ENCODE data around the gene MRPL33.

MRPL33 gene

DNA sequence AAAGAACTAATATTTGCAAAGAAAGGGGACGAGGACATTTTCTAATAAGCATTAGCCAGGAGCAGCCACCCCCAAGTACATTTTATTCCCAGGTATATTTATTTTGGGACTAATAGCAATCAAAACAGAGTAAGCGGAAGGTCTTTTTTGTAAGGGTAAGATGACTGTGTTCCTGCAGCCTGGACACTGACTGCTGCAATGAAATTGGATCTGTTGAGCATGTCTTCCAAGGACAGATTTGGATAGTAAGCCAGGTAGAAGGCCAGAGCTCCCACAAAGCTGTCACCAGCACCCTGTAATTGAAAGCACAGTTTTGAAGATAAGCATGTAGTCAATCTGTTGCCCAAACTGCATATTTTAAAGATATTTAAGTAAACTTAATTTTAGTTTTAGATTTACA is 10.0 kb downstream of the MRPL33 start:
- Mint-ChIP-seq H3K27ac (no peak overlapping the region), H3K27me3 (ENCODE audit: low read depth) (no peaks in the 10 kb centered on the region), H3K36me3 (ENCODE audit: low read depth) (peaks cover 16% of the 10 kb centered on the region), H3K4me1 (ENCODE audit: low read depth) (peaks cover 4% of the 10 kb centered on the region), H3K4me3 (no peak overlapping the region), H3K9me3 (no peaks in the 10 kb centered on the region)

DNA sequence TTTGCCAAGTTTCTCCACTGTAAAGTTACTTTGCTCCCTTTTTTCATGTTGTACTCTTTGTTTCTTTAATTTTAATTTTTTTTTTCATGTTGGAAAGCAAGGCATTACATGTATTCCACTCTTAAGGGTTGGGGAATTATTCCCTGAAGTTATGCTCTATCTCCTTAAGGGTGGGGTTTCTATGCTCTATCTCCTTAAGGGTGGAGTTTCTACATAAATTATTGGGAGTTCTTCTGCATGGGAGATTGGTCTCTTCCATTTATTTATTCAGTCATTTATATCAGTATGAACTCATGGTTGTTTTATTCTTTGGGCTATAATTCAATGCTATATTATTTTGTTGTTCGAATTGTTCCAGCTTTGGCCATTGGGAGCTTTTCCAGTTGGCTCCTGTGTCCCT is 11.2 kb downstream of the MRPL33 start:
- H3K9me3 Mint-ChIP-seq = no peaks in the 10 kb centered on the region
- H3K27ac Mint-ChIP-seq = no peak overlapping the region
- no peak overlapping the region for H3K4me3 Mint-ChIP-seq
- no peaks in the 10 kb centered on the region for H3K27me3 Mint-ChIP-seq (ENCODE audit: low read depth)
- peaks cover 13% of the 10 kb centered on the region for H3K36me3 Mint-ChIP-seq (ENCODE audit: low read depth)
- peaks cover 4% of the 10 kb centered on the region for H3K4me1 Mint-ChIP-seq (ENCODE audit: low read depth)

DNA sequence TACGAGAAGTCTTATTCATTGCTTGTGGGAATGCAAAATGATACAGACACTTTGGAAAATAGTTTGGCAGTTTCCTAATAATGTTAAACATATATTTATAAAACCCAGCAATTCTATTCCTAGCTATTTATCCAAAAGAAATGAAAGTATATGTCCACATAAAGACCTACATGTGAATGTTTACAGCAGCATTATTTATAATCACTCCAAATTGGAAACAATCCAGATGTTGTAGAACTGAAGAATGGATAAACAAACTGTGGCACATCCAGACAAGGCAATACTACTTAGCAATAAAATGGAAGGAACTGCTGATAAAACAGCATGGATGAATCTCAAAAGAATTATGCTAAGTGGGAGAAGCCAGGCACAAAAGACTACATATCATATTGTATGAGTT is 19.3 kb downstream of the MRPL33 start:
- H3K9me3 Mint-ChIP-seq = no peaks in the 10 kb centered on the region
- no peak overlapping the region for H3K27ac Mint-ChIP-seq
- H3K27me3 Mint-ChIP-seq (ENCODE audit: low read depth) = no peaks in the 10 kb centered on the region
- peaks cover 1% of the 10 kb centered on the region for H3K36me3 Mint-ChIP-seq (ENCODE audit: low read depth)
- H3K4me1 Mint-ChIP-seq (ENCODE audit: low read depth) = no peaks in the 10 kb centered on the region
- no peak overlapping the region for H3K4me3 Mint-ChIP-seq

DNA sequence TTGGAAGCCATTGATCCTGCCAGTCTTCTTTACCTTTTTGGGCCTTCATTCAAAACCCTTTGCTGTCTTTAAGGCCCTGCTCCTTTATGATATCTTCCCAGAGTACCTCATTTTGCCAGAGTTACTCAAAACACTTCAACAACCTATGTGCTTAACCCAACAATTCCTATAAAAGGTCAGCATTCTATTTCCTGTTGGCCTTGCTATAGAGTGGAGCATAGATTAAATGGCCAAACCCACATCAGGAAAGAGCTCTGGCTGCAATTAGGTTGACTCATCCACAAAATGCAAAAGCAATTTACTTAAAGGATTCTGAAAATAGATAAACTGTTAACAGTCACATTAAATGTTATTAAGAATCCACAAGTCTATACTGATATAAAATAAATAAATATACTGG is 21.2 kb downstream of the MRPL33 start:
- Mint-ChIP-seq H3K4me3 (no peak overlapping the region), H3K27me3 (ENCODE audit: low read depth) (no peaks in the 10 kb centered on the region), H3K36me3 (ENCODE audit: low read depth) (peaks cover 1% of the 10 kb centered on the region), H3K27ac (no peak overlapping the region), H3K9me3 (no peaks in the 10 kb centered on the region), H3K4me1 (ENCODE audit: low read depth) (no peaks in the 10 kb centered on the region)

DNA sequence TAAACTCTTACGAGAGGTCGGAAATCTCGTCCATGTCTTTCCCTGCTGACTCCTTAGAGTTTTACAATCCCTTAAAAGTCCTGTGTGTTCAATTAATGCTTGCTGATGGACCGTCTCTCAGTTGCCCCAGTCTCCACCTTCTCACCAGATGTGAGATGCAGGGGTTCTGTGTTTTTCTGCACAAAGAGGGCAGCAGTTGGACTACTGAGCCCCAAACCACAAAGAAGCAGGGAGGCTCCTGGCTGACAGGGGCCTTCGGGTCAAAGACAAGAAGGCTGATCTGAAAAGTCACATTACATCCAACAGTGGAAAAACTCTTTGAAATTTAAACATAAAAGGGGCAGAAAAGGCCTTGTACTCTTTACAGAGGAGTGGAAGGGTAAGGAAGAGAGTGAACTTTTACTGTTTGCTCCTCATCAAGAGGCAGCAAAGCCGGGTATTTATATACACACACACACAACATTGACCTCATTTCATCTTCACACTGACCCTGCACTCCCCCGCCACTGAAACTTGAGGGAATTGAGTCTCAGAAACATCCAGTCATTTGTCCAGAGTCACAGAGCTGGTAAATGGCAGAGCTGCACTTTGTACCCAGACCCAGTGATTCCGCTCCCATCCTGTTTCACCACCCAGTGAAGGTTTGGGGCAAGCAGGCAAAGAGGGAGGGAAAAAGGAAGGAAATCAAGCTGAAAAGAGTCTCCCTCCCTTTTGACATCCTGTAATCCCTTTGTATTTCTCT is 23.7 kb downstream of the MRPL33 start:
- peaks cover 1% of the 10 kb centered on the region for H3K36me3 Mint-ChIP-seq (ENCODE audit: low read depth)
- H3K27ac Mint-ChIP-seq = no peak overlapping the region
- H3K9me3 Mint-ChIP-seq = no peaks in the 10 kb centered on the region
- H3K27me3 Mint-ChIP-seq (ENCODE audit: low read depth) = no peaks in the 10 kb centered on the region
- no peak overlapping the region for H3K4me3 Mint-ChIP-seq
- no peaks in the 10 kb centered on the region for H3K4me1 Mint-ChIP-seq (ENCODE audit: low read depth)

DNA sequence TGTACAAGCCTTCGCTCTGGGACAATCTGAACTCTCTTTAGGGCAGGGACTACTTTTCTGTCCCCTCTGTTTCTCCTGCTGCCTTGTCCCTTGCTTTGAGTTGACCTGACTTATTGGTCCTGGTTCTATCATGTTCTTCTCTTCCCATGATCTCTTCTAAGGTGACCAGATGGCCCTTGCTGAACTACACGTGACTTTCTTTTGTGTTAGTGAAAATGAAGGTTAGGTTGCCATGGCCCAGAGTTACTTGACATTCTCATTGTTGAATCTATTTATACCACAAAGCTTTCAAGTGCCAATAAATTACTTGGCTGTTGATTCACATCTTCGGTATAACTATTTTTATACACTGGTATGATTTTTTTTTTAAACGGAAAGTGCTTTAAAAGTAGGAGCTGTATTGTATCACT is 24.4 kb downstream of the MRPL33 start:
- H3K27me3 Mint-ChIP-seq (ENCODE audit: low read depth) = no peaks in the 10 kb centered on the region
- no peak overlapping the region for H3K4me3 Mint-ChIP-seq
- no peaks in the 10 kb centered on the region for H3K4me1 Mint-ChIP-seq (ENCODE audit: low read depth)
- no peaks in the 10 kb centered on the region for H3K36me3 Mint-ChIP-seq (ENCODE audit: low read depth)
- no peaks in the 10 kb centered on the region for H3K9me3 Mint-ChIP-seq
- no peak overlapping the region for H3K27ac Mint-ChIP-seq

DNA sequence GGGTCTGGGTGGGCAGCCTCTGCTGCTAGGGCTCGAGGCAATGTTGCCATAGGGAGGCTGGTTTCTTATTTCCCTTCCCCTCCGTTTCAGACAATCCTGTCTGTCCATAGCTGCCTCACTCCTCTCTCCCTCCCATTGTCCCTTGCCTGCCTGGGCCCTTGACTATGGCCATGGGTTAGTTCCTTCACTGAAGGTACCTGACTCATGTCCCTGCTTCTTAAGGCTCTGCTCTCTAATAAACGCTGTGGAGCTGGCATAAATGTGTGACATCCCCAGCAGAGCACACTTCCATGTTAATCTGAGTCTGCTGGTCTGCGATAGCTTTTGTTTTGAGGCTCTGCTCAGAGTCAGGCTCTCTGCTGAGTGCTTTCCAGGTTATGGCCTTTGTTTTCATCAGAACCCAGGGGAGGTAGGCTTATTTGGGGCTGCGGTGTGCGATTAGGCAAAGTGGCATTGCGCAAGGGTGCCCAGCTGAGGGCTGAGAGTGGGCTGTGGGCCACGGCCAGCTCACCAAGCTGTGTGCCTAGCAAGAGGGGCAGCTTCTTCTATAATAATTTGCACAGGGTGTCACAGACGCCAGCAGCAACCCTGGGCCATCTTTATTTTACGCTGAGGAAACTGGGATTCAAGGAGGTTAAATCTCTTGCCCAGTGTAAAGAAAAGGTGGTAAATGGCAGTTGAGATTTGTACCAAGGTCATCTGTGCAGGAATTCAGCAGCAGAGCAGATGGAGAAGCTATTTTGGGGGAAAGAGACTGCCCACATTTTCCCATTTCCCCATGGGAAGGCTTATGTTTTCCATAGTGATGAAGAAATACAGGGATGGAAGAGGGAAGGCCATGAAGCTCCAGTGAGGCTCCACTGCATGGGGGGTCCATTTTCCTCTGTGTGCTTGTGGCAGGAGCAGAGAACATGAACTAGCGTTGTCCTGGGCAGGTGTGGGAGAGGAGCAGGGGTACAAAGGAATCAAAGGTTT is 25.6 kb downstream of the MRPL33 start:
- no peaks in the 10 kb centered on the region for H3K36me3 Mint-ChIP-seq (ENCODE audit: low read depth)

DNA sequence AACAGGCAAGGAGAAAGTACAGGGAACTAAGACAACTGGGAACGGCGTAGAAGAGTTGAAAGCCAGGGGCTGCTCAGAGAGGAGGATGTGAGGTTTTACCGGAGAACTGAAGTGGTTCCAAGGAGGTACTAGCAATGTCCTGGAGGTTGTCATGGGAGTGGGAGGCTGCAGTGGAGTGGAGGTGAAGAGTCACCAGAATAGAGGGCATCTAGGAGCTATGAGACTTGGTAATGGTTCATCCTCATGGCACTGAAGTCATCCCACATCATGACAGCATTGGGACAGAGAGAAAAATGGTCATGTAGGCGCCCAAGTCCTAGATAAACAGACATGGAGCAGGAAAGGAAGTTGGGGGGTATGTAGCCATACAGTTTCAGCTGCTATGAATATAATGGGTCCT is 26.3 kb downstream of the MRPL33 start:
- Mint-ChIP-seq H3K36me3 (ENCODE audit: low read depth) (no peaks in the 10 kb centered on the region), H3K27me3 (ENCODE audit: low read depth) (no peaks in the 10 kb centered on the region), H3K4me1 (ENCODE audit: low read depth) (no peaks in the 10 kb centered on the region), H3K27ac (no peak overlapping the region), H3K9me3 (no peaks in the 10 kb centered on the region), H3K4me3 (no peak overlapping the region)

More for the DNA sequence above, 25.6 kb downstream of the MRPL33 start:
- Mint-ChIP-seq H3K27ac (no peak overlapping the region), H3K4me1 (ENCODE audit: low read depth) (no peaks in the 10 kb centered on the region), H3K9me3 (no peaks in the 10 kb centered on the region), H3K27me3 (ENCODE audit: low read depth) (no peaks in the 10 kb centered on the region), H3K4me3 (no peak overlapping the region)

DNA sequence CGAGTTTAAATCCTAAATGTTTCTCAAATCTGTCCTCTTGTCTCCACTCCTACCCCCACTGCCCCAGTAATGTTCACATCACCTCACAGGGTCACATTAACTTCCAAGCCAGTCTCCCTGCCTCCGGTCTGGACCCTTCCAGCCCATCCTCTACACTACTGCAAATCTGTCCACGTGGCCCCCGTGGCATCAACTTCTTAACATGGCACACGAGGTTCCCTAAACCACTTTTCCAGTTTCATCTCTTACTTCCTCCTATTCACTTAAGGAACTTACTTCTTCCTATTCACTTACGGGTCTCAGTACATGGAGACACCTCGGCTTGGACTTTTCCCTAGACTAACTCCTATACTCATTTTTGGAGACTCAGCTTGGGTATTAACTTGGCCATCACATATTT is 27.0 kb downstream of the MRPL33 start:
- no peak overlapping the region for H3K4me3 Mint-ChIP-seq
- H3K4me1 Mint-ChIP-seq (ENCODE audit: low read depth) = no peaks in the 10 kb centered on the region
- H3K36me3 Mint-ChIP-seq (ENCODE audit: low read depth) = no peaks in the 10 kb centered on the region
- no peaks in the 10 kb centered on the region for H3K27me3 Mint-ChIP-seq (ENCODE audit: low read depth)
- no peak overlapping the region for H3K27ac Mint-ChIP-seq
- no peaks in the 10 kb centered on the region for H3K9me3 Mint-ChIP-seq

DNA sequence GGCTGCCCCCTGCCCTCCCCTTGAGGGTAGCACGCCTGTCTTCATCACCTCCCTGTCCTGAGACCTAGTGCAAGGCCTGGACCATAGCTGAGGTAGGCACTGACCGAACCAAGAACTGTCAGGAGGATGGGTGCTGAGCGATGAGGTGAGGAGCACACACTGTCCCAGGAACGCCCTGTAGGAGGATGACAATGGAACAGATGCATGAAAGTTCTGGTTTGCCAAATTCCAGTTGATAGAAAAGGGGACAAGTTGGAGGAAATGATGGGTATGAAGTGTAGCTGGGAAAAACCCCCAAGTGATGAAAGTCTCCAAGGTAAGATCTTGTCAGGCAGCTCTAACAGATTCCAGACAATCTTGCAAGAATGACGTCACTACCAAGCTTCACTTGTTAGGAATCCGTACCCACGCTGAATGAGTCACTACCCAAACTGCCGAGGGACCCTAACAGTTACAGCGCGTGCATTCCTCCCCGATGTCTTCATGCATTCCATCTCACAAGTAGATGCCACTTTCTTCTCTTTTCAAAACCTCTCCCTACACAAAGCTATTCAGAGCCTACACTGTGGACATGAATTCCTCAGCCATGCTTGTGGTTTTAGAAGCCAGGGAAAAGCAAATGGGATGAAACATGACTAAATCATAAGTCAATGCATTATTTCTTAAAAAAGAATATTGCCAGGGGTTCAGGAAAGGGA is 27.6 kb downstream of the MRPL33 start:
- H3K4me3 Mint-ChIP-seq = no peak overlapping the region
- no peaks in the 10 kb centered on the region for H3K36me3 Mint-ChIP-seq (ENCODE audit: low read depth)
- H3K27ac Mint-ChIP-seq = no peak overlapping the region
- H3K9me3 Mint-ChIP-seq = no peaks in the 10 kb centered on the region
- H3K27me3 Mint-ChIP-seq (ENCODE audit: low read depth) = no peaks in the 10 kb centered on the region
- no peaks in the 10 kb centered on the region for H3K4me1 Mint-ChIP-seq (ENCODE audit: low read depth)

DNA sequence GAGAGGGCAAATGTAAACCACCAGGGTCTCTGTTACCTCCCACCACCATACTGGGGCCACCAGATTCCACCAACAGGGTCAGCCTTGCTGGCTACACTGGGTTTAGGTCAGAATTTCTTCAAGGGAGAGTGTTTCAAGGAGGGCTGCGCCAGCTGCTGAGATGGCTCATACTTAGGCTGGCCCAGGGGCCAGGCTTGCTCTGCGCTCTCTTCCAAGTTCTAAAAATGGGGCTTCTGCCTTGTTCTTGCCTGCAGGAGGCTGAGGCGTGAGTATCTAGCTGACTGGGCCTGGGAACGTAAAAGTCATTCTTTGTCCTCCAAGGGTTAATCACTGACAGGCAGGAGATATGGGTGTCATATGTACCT is 28.1 kb downstream of the MRPL33 start:
- no peak overlapping the region for H3K27ac Mint-ChIP-seq
- no peaks in the 10 kb centered on the region for H3K36me3 Mint-ChIP-seq (ENCODE audit: low read depth)
- no peaks in the 10 kb centered on the region for H3K4me1 Mint-ChIP-seq (ENCODE audit: low read depth)
- no peaks in the 10 kb centered on the region for H3K27me3 Mint-ChIP-seq (ENCODE audit: low read depth)
- H3K9me3 Mint-ChIP-seq = no peaks in the 10 kb centered on the region
- no peak overlapping the region for H3K4me3 Mint-ChIP-seq

DNA sequence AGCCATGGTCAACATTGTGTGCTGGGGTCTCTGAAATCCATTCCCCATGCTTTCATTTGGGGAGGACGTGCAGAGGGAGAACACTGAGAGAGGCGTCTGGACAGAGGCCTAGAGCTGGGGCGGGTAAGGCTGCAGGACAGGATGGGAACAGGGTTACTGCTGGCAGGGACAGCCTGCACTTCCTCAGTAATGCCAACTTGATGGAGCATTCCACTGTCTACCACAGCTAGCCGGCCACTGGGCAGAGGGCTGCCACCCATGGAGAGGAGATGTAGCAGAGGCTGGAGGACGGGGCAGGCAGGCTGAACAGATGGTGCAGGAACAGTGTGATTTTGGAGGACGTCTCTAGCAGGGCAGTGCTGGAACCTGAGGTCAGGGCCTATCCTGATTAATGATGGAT is 29.3 kb downstream of the MRPL33 start:
- Mint-ChIP-seq H3K4me1 (ENCODE audit: low read depth) (no peaks in the 10 kb centered on the region), H3K27ac (no peak overlapping the region), H3K27me3 (ENCODE audit: low read depth) (no peaks in the 10 kb centered on the region), H3K9me3 (no peaks in the 10 kb centered on the region), H3K4me3 (no peak overlapping the region), H3K36me3 (ENCODE audit: low read depth) (no peaks in the 10 kb centered on the region)

DNA sequence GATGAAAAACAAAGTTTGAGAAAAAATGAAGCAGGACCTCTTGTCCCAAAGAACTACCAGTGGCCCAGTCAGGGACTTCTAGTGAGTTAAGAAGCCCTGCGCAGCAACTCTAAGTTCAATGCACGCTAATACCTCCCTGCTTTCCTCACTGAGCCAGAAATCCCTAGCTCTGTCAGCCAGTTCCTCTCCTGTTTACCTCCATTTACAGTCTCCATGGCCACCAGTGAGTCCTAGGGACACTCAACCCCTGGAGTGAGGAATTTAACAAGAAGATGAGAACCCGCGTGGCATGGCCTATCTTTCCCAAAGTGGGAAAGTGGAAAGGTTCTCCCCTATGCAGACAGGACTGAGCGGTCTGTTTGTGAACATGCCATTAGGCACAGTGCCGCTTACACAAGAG is 31.0 kb downstream of the MRPL33 start:
- Mint-ChIP-seq H3K27me3 (ENCODE audit: low read depth) (no peaks in the 10 kb centered on the region), H3K9me3 (no peaks in the 10 kb centered on the region), H3K4me1 (ENCODE audit: low read depth) (no peaks in the 10 kb centered on the region), H3K4me3 (no peak overlapping the region), H3K36me3 (ENCODE audit: low read depth) (no peaks in the 10 kb centered on the region), H3K27ac (no peak overlapping the region)

DNA sequence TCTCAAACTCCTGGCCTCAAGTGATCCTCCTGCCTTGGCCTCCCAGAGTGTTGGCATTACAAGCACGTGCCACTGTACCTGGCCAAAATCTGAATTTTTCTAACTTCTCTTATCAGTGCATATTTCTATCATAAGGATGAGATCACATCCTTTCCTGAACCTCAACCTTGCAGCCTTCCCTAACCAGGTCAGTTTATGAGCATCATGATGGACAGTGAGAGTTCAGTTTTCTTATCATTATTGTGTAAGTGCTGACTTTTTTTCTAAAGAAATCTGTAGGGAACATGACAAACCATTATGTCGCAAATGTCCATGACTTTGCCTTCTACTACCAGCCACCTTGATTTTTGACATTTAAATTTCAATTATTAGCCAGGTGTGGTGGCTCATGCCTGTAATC is 31.5 kb downstream of the MRPL33 start:
- Mint-ChIP-seq H3K4me3 (no peak overlapping the region), H3K27ac (no peak overlapping the region), H3K4me1 (ENCODE audit: low read depth) (no peaks in the 10 kb centered on the region)

DNA sequence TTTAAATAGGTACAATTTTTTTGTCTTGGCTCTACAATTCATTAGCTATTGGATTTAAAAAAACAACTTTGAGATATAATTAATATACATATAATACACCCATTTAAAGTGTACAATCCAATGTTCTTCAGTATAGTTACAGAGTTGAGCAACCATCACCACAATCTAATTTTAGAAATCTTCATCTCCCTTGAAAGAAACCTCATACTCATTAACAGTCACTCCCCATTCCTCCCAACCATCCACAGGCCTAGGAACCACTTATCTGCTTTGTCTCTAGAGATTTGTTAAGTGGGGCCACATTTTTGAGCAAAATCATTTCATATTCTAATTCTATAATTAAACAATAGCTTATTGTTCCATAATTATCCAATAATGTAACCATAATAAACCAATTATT is 32.6 kb downstream of the MRPL33 start:
- no peak overlapping the region for H3K4me3 Mint-ChIP-seq
- no peaks in the 10 kb centered on the region for H3K4me1 Mint-ChIP-seq (ENCODE audit: low read depth)
- no peaks in the 10 kb centered on the region for H3K36me3 Mint-ChIP-seq (ENCODE audit: low read depth)
- no peaks in the 10 kb centered on the region for H3K9me3 Mint-ChIP-seq
- H3K27ac Mint-ChIP-seq = no peak overlapping the region
- no peaks in the 10 kb centered on the region for H3K27me3 Mint-ChIP-seq (ENCODE audit: low read depth)

More for the DNA sequence above, 31.5 kb downstream of the MRPL33 start:
- H3K36me3 Mint-ChIP-seq (ENCODE audit: low read depth) = no peaks in the 10 kb centered on the region
- no peaks in the 10 kb centered on the region for H3K9me3 Mint-ChIP-seq
- no peaks in the 10 kb centered on the region for H3K27me3 Mint-ChIP-seq (ENCODE audit: low read depth)

Measured in T-helper 1 cell treated with Interleukin-12 subunit alpha and Interleukin-12 subunit beta and Interleukin-4 antibody, amounts not matched to agents 30 μg/mL and 1 μg/mL, for 36 hours (primary cell).